C4-2B (cell line): ENCODE measurements around the gene TGFA.

Source experiments
- ZFX ChIP-seq: fragments of 450-650 bp; IDR thresholded peaks from 2 replicates; pipeline ENCODE4 v1.6.1; 2017
- TF ChIP-seq, protein P1 (sequence below): fragments of 450-650 bp; conservative IDR thresholded peaks from 2 replicates; pipeline ENCODE4 v1.5.1; 2017; ENCODE audit warnings: mild to moderate bottlenecking

DNA sequence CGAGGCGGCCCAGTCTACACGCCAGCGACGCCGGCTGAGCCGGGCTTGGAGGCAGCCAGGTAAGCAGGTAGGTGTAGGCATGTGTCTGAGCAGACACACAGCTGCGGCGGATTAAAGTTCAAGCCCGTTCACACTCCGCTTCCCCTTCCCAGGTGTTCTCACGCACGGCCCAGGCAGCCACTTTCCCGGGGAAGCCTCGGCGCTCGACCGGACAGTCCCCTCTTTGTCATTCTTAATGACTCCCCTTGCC is 367 bp downstream of the TGFA start:
- TF ChIP-seq, protein P1, sequence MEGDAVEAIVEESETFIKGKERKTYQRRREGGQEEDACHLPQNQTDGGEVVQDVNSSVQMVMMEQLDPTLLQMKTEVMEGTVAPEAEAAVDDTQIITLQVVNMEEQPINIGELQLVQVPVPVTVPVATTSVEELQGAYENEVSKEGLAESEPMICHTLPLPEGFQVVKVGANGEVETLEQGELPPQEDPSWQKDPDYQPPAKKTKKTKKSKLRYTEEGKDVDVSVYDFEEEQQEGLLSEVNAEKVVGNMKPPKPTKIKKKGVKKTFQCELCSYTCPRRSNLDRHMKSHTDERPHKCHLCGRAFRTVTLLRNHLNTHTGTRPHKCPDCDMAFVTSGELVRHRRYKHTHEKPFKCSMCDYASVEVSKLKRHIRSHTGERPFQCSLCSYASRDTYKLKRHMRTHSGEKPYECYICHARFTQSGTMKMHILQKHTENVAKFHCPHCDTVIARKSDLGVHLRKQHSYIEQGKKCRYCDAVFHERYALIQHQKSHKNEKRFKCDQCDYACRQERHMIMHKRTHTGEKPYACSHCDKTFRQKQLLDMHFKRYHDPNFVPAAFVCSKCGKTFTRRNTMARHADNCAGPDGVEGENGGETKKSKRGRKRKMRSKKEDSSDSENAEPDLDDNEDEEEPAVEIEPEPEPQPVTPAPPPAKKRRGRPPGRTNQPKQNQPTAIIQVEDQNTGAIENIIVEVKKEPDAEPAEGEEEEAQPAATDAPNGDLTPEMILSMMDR = no peak
- TF ChIP-seq ZFX = no peak
